Upper lobe of left lung (tissue), 6 donors: ENCODE measurements around the gene DGKZ. TPM values are rescaled to one million over a fixed set of nuclear protein-coding genes. Genes with fewer than 3 reads are reported as not detected.

ENCODE experiments used
- ATAC-seq, 2 donors: fragments of 200-7000 bp; cut with Tn5 transposase; one replicate each; pipeline ENCODE4 v1.9.1; 2022; ENCODE audit warnings: mild to moderate bottlenecking in 2 of 2, moderate library complexity in 2 of 2; ENCODE audit not compliant: low FRiP score in 2 of 2
- DNase-seq, 2 donors: peaks; one replicate each; pipeline ENCODE4 v3.0.0-alpha.2; 2019 to 2020
- H3K27ac ChIP-seq, 4 donors: fragments of 200-600 bp; sonication (generic); one replicate each; pipeline ENCODE4 v1.5.1; 2016 to 2019
- H3K27me3 ChIP-seq, 4 donors: fragments of 200-600 bp; sonication (generic); one replicate each; pipeline ENCODE4 v1.5.1; 2017 to 2019
- H3K36me3 ChIP-seq, 4 donors: fragments of 200-600 bp; sonication (generic); one replicate each; pipeline ENCODE4 v1.5.1; 2016 to 2019
- H3K4me1 ChIP-seq, 4 donors: fragments of 200-600 bp; sonication (generic); one replicate each; pipeline ENCODE4 v1.5.1; 2018 to 2019
- H3K4me3 ChIP-seq, 4 donors: fragments of 200-600 bp; sonication (generic); one replicate each; pipeline ENCODE4 v1.5.1; 2017 to 2019; ENCODE audit warnings: mild to moderate bottlenecking in 2 of 4, moderate library complexity in 1 of 4
- H3K9me3 ChIP-seq, 4 donors: fragments of 200-600 bp; sonication (generic); one replicate each; pipeline ENCODE4 v1.5.1; 2018 to 2019
- EP300 ChIP-seq, 4 donors: sonication (generic); formaldehyde crosslinking; IDR thresholded peaks; one replicate each; pipeline ENCODE4 v1.5.1; 2017; ENCODE audit warnings: antibody characterized with exemption in 4 of 4, control low read depth in 2 of 4
- POLR2A ChIP-seq, 4 donors: fragments of 450-650 bp; IDR thresholded peaks; one replicate each; pipeline ENCODE4 v1.5.1; 2016 to 2017; ENCODE audit warnings: antibody characterized with exemption in 4 of 4, mild to moderate bottlenecking in 2 of 4
- POLR2AphosphoS5 ChIP-seq, 2 donors: sonication (generic); formaldehyde crosslinking; IDR thresholded peaks; one replicate each; pipeline ENCODE4 v1.5.1; 2017; ENCODE audit warnings: antibody characterized with exemption in 2 of 2
- WGBS, 2 donors: methylation state at CpG; one replicate each; pipeline ENCODE4 v1.1.5; 2017 to 2018; 5-methylcytosine and 5-hydroxymethylcytosine counted together
- total RNA-seq, 6 donors: library from RNA; depleted of rRNA in 4 of 6; stranded (reverse); fragments of >200 nt in 4 of 6; gene quantifications; one replicate each; pipeline versions ENCODE4 v1.1.0 to v1.2.1, GENCODE V29; 2016 to 2021
- TF ChIP-seq, protein P1 (sequence below), 6 experiments: fragments of 450-650 bp in 4 of 6; fragments of 200-600 bp in 2 of 6; sonication (generic) in 2 of 6; IDR thresholded peaks; one replicate each; pipeline ENCODE4 v1.5.1; 2016 to 2019; ENCODE audit warnings: antibody characterized with exemption in 6 of 6
- donor health status: DM: no; HTN: no; CAD: no; lungs with moderate emphysema.
- donor health status: DM: no; HTN: yes; CAD: no; lungs with severe emphysema.

DGKZ gene
- total RNA-seq, 6 donors from 2014 or later = 55.1 to 145 (median 65.5) TPM

- WGBS, 2 donors = 93 to 94% methylated on average over 8 to 9 of the region's 9 CpGs
- Histone ChIP-seq H3K36me3 (peaks cover 10 to 70% (median 52%) of the 10 kb centered on the region in 4 donors), H3K4me1 (no peaks in the 10 kb centered on the region), H3K4me3 (no peak overlapping the region), H3K27ac (no peak overlapping the region), H3K9me3 (no peaks in the 10 kb centered on the region), H3K27me3 (no peaks in the 10 kb centered on the region)
- TF ChIP-seq, protein P1, sequence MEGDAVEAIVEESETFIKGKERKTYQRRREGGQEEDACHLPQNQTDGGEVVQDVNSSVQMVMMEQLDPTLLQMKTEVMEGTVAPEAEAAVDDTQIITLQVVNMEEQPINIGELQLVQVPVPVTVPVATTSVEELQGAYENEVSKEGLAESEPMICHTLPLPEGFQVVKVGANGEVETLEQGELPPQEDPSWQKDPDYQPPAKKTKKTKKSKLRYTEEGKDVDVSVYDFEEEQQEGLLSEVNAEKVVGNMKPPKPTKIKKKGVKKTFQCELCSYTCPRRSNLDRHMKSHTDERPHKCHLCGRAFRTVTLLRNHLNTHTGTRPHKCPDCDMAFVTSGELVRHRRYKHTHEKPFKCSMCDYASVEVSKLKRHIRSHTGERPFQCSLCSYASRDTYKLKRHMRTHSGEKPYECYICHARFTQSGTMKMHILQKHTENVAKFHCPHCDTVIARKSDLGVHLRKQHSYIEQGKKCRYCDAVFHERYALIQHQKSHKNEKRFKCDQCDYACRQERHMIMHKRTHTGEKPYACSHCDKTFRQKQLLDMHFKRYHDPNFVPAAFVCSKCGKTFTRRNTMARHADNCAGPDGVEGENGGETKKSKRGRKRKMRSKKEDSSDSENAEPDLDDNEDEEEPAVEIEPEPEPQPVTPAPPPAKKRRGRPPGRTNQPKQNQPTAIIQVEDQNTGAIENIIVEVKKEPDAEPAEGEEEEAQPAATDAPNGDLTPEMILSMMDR (IDR thresholded peaks at IDR 0.05) = no peak
- TF ChIP-seq POLR2AphosphoS5 (IDR thresholded peaks at IDR 0.05) (no peak), POLR2A (IDR thresholded peaks at IDR 0.05) (no peak), EP300 (IDR thresholded peaks at IDR 0.05) (no peak)
- no peak for ATAC-seq
- no peak for DNase-seq
Observed at GRCh38 chr11:46413760-46414465, 66.7 kb downstream of the DGKZ start.

GRCh38 chr11:46414466-46414796 lies 67.2 kb downstream of the DGKZ start:
- no peaks in the 10 kb centered on the region for H3K27me3 ChIP-seq
- H3K27ac ChIP-seq = no peak overlapping the region
- H3K4me1 ChIP-seq = no peaks in the 10 kb centered on the region
- H3K9me3 ChIP-seq = no peaks in the 10 kb centered on the region
- DNase-seq (peak in 1 of 2 donors; percentile 18), ATAC-seq (no peak)
- 94 to 96% methylated on average over 5 of the region's 5 CpGs for WGBS, 2 donors
- TF ChIP-seq POLR2A (IDR thresholded peaks at IDR 0.05) = no peak
- no peak for TF ChIP-seq EP300 (IDR thresholded peaks at IDR 0.05)
- TF ChIP-seq POLR2AphosphoS5 (IDR thresholded peaks at IDR 0.05) = no peak
- TF ChIP-seq, protein P1 (IDR thresholded peaks at IDR 0.05) = no peak
- H3K36me3 ChIP-seq = peaks cover 8 to 65% (median 49%) of the 10 kb centered on the region in 4 donors
- no peak overlapping the region for H3K4me3 ChIP-seq

DNA sequence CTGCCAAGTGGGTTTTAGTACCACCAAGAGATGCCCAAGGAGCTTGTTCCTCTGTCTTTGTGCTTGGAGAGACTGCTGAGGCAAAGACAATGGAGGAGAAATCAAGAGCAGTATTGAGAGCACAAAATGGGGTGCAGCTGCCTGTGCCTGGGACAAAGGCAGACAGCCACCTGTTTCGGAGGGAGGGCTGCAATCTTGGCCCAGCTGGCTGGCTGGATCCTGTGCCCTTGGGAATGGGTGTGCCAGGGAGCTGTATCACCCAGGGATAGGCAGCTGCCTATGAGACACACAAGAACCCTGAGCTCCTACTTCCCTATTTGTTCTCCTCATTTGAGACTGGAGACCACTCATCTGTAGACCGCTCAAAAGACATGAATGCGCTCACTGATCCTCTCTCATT lies 67.6 kb downstream of the DGKZ start:
- Histone ChIP-seq H3K27me3 (no peaks in the 10 kb centered on the region), H3K36me3 (peaks cover 5 to 60% (median 45%) of the 10 kb centered on the region in 4 donors), H3K9me3 (no peaks in the 10 kb centered on the region), H3K4me3 (no peak overlapping the region), H3K4me1 (no peaks in the 10 kb centered on the region), H3K27ac (no peak overlapping the region)
- no peak for ATAC-seq
- DNase-seq = no peak
- 61 to 65% methylated on average over 3 of the region's 3 CpGs for WGBS, 2 donors
- TF ChIP-seq, protein P1 (IDR thresholded peaks at IDR 0.05) = no peak
- TF ChIP-seq POLR2AphosphoS5 (IDR thresholded peaks at IDR 0.05) (no peak), POLR2A (IDR thresholded peaks at IDR 0.05) (no peak), EP300 (IDR thresholded peaks at IDR 0.05) (no peak)

DNA sequence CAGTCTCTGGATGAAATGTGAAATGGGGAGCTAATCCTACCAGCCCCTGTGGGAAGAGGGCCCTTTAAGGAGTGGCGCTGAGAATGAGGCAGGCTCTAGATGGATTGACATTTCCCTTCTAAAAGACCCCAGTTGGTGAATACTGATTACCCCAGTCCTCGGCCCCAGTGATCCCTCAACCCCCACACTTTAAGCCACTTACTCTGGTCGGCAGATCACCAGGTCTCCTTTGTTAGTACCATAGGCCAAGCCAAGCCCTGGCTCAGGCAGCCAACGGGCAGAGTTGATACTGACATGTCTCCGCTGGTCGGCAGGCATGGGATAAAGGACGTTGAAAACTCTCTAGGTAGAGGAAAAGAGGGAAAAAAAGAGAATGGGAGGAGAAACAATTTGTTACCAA lies 70.4 kb downstream of the DGKZ start:
- no peak overlapping the region for H3K27ac ChIP-seq
- no peak for DNase-seq
- TF ChIP-seq, protein P1 (IDR thresholded peaks at IDR 0.05) = no peak
- no peak for TF ChIP-seq POLR2A (IDR thresholded peaks at IDR 0.05)
- TF ChIP-seq POLR2AphosphoS5 (IDR thresholded peaks at IDR 0.05) = no peak
- no peak for TF ChIP-seq EP300 (IDR thresholded peaks at IDR 0.05)
- WGBS, 2 donors = 89 to 94% methylated on average over 7 of the region's 7 CpGs
- no peak for ATAC-seq
- no peaks in the 10 kb centered on the region for H3K4me1 ChIP-seq
- no peaks in the 10 kb centered on the region for H3K27me3 ChIP-seq
- peaks cover 7 to 70% (median 47%) of the 10 kb centered on the region in 4 donors for H3K36me3 ChIP-seq
- H3K4me3 ChIP-seq = no peak overlapping the region
- no peaks in the 10 kb centered on the region for H3K9me3 ChIP-seq

- Histone ChIP-seq H3K36me3 (peaks cover 7 to 60% (median 45%) of the 10 kb centered on the region in 4 donors), H3K27me3 (no peaks in the 10 kb centered on the region), H3K9me3 (no peaks in the 10 kb centered on the region), H3K4me3 (no peak overlapping the region), H3K27ac (no peak overlapping the region), H3K4me1 (no peaks in the 10 kb centered on the region)
- DNase-seq = no peak
- 95% methylated on average over 5 of the region's 5 CpGs for WGBS, 2 donors
- TF ChIP-seq, protein P1 (IDR thresholded peaks at IDR 0.05) = no peak
- TF ChIP-seq POLR2A (IDR thresholded peaks at IDR 0.05) = no peak
- no peak for ATAC-seq
Observed at GRCh38 chr11:46418751-46419150, 71.5 kb downstream of the DGKZ start.
